HG03025 (cell line): ENCODE results near the gene SOX2.

Experiments
- ATAC-seq: cut with Tn5 transposase; IDR thresholded peaks from one replicate; pipeline ENCODE4 v1.9.1; 2021; ENCODE audit warnings: mild to moderate bottlenecking, moderate library complexity; ENCODE audit not compliant: unreplicated experiment, low FRiP score

The SOX2 gene

GRCh38 chr3:181703601-181704420 lies 7.9 kb upstream of the SOX2 start:
- ATAC-seq: no peak

- ATAC-seq: no peak
Observed at GRCh38 chr3:181704421-181705085, 7.2 kb upstream of the SOX2 start.

- ATAC-seq: no peak
Observed at GRCh38 chr3:181705086-181705480, 6.6 kb upstream of the SOX2 start.

GRCh38 chr3:181707980-181708379 lies 3.7 kb upstream of the SOX2 start:
- no peak for ATAC-seq

GRCh38 chr3:181709537-181710279 lies 2.0 kb upstream of the SOX2 start:
- ATAC-seq: no peak

GRCh38 chr3:181710345-181711291 lies 1.1 kb upstream of the SOX2 start:
- no peak for ATAC-seq

- ATAC-seq: no peak
Observed at GRCh38 chr3:181712226-181712552, 464 bp downstream of the SOX2 start.

- no peak for ATAC-seq
Observed at GRCh38 chr3:181712553-181713279, 991 bp downstream of the SOX2 start.

- no peak for ATAC-seq
Observed at GRCh38 chr3:181713280-181713647, 1.5 kb downstream of the SOX2 start.

GRCh38 chr3:181713676-181714612 lies 2.2 kb downstream of the SOX2 start:
- no peak for ATAC-seq

GRCh38 chr3:181715571-181716340 lies 4.0 kb downstream of the SOX2 start:
- no peak for ATAC-seq

- ATAC-seq: no peak
Observed at GRCh38 chr3:181716966-181717365, 5.2 kb downstream of the SOX2 start.

GRCh38 chr3:181717549-181718171 lies 5.9 kb downstream of the SOX2 start:
- ATAC-seq: no peak

- ATAC-seq: no peak
Observed at GRCh38 chr3:181718369-181718768, 6.6 kb downstream of the SOX2 start.

- ATAC-seq: no peak
Observed at GRCh38 chr3:181718987-181719911, 7.5 kb downstream of the SOX2 start.

- ATAC-seq: no peak
Observed at GRCh38 chr3:181719991-181720680, 8.4 kb downstream of the SOX2 start.
